WTC11 (cell line): ENCODE measurements around the gene RPL13A. TPM values are rescaled to one million over a fixed set of nuclear protein-coding genes. Genes with fewer than 3 reads are reported as not detected.

Experiments
- ATAC-seq: fragments of 200-7000 bp; cut with Tn5 transposase; 2 replicates; pipeline ENCODE4 v1.10.0; 2021; ENCODE audit warnings: mild to moderate bottlenecking, moderate library complexity
- CTCF ChIA-PET: fragments of 300-600 bp; sonication (Branson Sonifier 250); formaldehyde crosslinking; loops from one replicate; lab custom pipeline; 2021; ENCODE audit warnings: antibody characterized with exemption; lab: Charles Lee
- POLR2A ChIA-PET: fragments of 350-600 bp; sonication (Branson Sonifier 250); formaldehyde crosslinking; loops from one replicate; lab custom pipeline; 2021; ENCODE audit warnings: antibody characterized with exemption; lab: Charles Lee
- DNase-seq: peaks from one replicate; pipeline ENCODE4 v3.0.0; 2021; ENCODE audit warnings: low spot score
- H3K27ac Mint-ChIP-seq: 2 replicates; pipeline ENCODE4 v1.8.0; 2021; ENCODE audit warnings: mixed read lengths
- H3K27me3 Mint-ChIP-seq: 2 replicates; pipeline ENCODE4 v1.8.0; 2021; ENCODE audit warnings: low read depth, mild to moderate bottlenecking, moderate library complexity, mixed read lengths
- H3K36me3 Mint-ChIP-seq: 2 replicates; pipeline ENCODE4 v1.8.0; 2021; ENCODE audit warnings: mixed read lengths
- H3K4me1 Mint-ChIP-seq: 2 replicates; pipeline ENCODE4 v1.8.0; 2022; ENCODE audit warnings: mixed read lengths
- H3K4me3 Mint-ChIP-seq: 2 replicates; pipeline ENCODE4 v1.8.0; 2021; ENCODE audit warnings: mild to moderate bottlenecking, moderate library complexity, mixed read lengths
- H3K9me3 Mint-ChIP-seq: 2 replicates; pipeline ENCODE4 v1.8.0; 2021; ENCODE audit warnings: mixed read lengths
- CTCF ChIP-seq: fragments of 200-600 bp; IDR thresholded peaks from 2 replicates; pipeline ENCODE4 v1.8.0; 2022; ENCODE audit warnings: antibody characterized with exemption
- E2F1 ChIP-seq: sonication (generic); formaldehyde crosslinking; IDR thresholded peaks from 2 replicates; pipeline ENCODE4 v1.8.0; 2022; ENCODE audit warnings: mild to moderate bottlenecking, missing genetic modification reagents
- E2F5 ChIP-seq: sonication (generic); formaldehyde crosslinking; IDR thresholded peaks from 2 replicates; pipeline ENCODE4 v1.8.1; 2022; ENCODE audit warnings: mild to moderate bottlenecking, moderate library complexity, missing genetic modification reagents
- ELF4 ChIP-seq: sonication (generic); formaldehyde crosslinking; IDR thresholded peaks from 2 replicates; pipeline ENCODE4 v1.8.1; 2022; ENCODE audit warnings: low read depth, mild to moderate bottlenecking, moderate library complexity, missing genetic modification reagents
- IRF1 ChIP-seq: sonication (generic); formaldehyde crosslinking; IDR thresholded peaks from 2 replicates; pipeline ENCODE4 v1.8.0; 2023; ENCODE audit warnings: missing genetic modification reagents
- IRF2 ChIP-seq: sonication (generic); formaldehyde crosslinking; IDR thresholded peaks from 2 replicates; pipeline ENCODE4 v1.8.0; 2022; ENCODE audit warnings: low read depth, missing genetic modification reagents, borderline replicate concordance
- JAZF1 ChIP-seq: fragments of 250-450 bp; sonication (Bioruptor Pico); IDR thresholded peaks from 2 replicates; pipeline ENCODE4 v1.9.0; 2021; ENCODE audit warnings: moderate library complexity, mild to moderate bottlenecking, inconsistent platforms
- MAX ChIP-seq: sonication (generic); formaldehyde crosslinking; IDR thresholded peaks from 2 replicates; pipeline ENCODE4 v1.8.0; 2022; ENCODE audit warnings: mild to moderate bottlenecking, missing genetic modification reagents
- PRRX2 ChIP-seq: fragments of 250-450 bp; sonication (Bioruptor Pico); IDR thresholded peaks from 2 replicates; pipeline ENCODE4 v1.8.0; 2021; ENCODE audit warnings: mild to moderate bottlenecking
- SOX15 ChIP-seq: fragments of 250-450 bp; sonication (Bioruptor Pico); IDR thresholded peaks from 2 replicates; pipeline ENCODE4 v1.9.0; 2021; ENCODE audit warnings: mild to moderate bottlenecking
- SP1 ChIP-seq: sonication (generic); formaldehyde crosslinking; conservative IDR thresholded peaks from 2 replicates; pipeline ENCODE4 v1.8.1; 2022; ENCODE audit warnings: missing genetic modification reagents
- TEAD1 ChIP-seq: sonication (generic); formaldehyde crosslinking; IDR thresholded peaks from 2 replicates; pipeline ENCODE4 v1.8.0; 2022; ENCODE audit warnings: mild to moderate bottlenecking, missing genetic modification reagents
- TEAD4 ChIP-seq: sonication (generic); formaldehyde crosslinking; IDR thresholded peaks from 2 replicates; pipeline ENCODE4 v1.8.0; 2022; ENCODE audit warnings: mild to moderate bottlenecking, missing genetic modification reagents
- ZBTB43 ChIP-seq: sonication (generic); formaldehyde crosslinking; IDR thresholded peaks from 2 replicates; pipeline ENCODE4 v1.8.1; 2023; ENCODE audit warnings: mild to moderate bottlenecking, missing genetic modification reagents
- ZNF121 ChIP-seq: sonication (generic); formaldehyde crosslinking; IDR thresholded peaks from 2 replicates; pipeline ENCODE4 v1.8.0; 2023; ENCODE audit warnings: missing genetic modification reagents
- ZNF219 ChIP-seq: sonication (generic); formaldehyde crosslinking; IDR thresholded peaks from 2 replicates; pipeline ENCODE4 v1.8.0; 2023; ENCODE audit warnings: missing genetic modification reagents, mild to moderate bottlenecking, borderline replicate concordance
- total RNA-seq: library from RNA; stranded (reverse); gene quantifications from 3 replicates; pipeline ENCODE4 v1.2.3, GENCODE V29; 2021
- TF ChIP-seq, protein P1 (sequence below): sonication (generic); formaldehyde crosslinking; conservative IDR thresholded peaks from 2 replicates; pipeline ENCODE4 v1.8.1; 2022; ENCODE audit warnings: mild to moderate bottlenecking, missing genetic modification reagents

The RPL13A gene
- total RNA-seq, 1 experiment from 2014 or later: 3,861 TPM

- H3K27me3 Mint-ChIP-seq: peaks cover 50% of the 10 kb centered on the region
- ATAC-seq: peak; percentile 0
- peaks cover 6% of the 10 kb centered on the region for H3K36me3 Mint-ChIP-seq
- no peak for TF ChIP-seq ZNF219
- no peak for TF ChIP-seq MAX
- no peak for TF ChIP-seq ZBTB43 (CRISPR knock-in tag)
- TF ChIP-seq IRF1 (CRISPR knock-in tag): no peak
- no peak for TF ChIP-seq CTCF
- TF ChIP-seq TEAD1 (CRISPR knock-in tag): 0 out of 2 replicates have a peak, but pooled peaks have one; percentile 23
- TF ChIP-seq SOX15 (CRISPR knock-in tag): no peak
- H3K27ac Mint-ChIP-seq: peak overlapping the region; percentile 81; the same call in 1 of the 2 replicates
- no peaks in the 10 kb centered on the region for H3K9me3 Mint-ChIP-seq
- peaks cover 24% of the 10 kb centered on the region for H3K4me1 Mint-ChIP-seq
- H3K4me3 Mint-ChIP-seq: peak overlapping the region; percentile 63
- ChIA-PET CTCF (interaction anchor here (0.6 to 2.8 kb wide), 30 partner anchors 10 to 244 kb away, joined by 3 to 34 read pairs (median 7); partner anchors contain the start of genes ALDH16A1, DKKL1, GFY and PIH1D1), POLR2A (interaction anchor here (1.1 to 1.5 kb wide), 5 partner anchors 9 to 79 kb away, joined by 3 to 4 read pairs (median 3); partner anchors contain the start of genes DKKL1 and PIH1D1)
- peak; percentile 67 for DNase-seq
These were observed 45.1 kb upstream of the RPL13A start for GRCh38 chr19:49442354-49442753.

- ATAC-seq: peak; percentile 68
- Mint-ChIP-seq H3K9me3 (no peaks in the 10 kb centered on the region), H3K27me3 (peaks cover 45% of the 10 kb centered on the region), H3K4me3 (peak overlapping the region; percentile 63), H3K27ac (no peak overlapping the region), H3K4me1 (peaks cover 29% of the 10 kb centered on the region), H3K36me3 (peaks cover 6% of the 10 kb centered on the region)
- POLR2A ChIA-PET: interaction anchor here (1.1 to 1.5 kb wide), 5 partner anchors 9 to 80 kb away, joined by 3 to 4 read pairs (median 3); partner anchors contain the start of genes DKKL1 and PIH1D1
- peak; percentile 100 for DNase-seq
- CTCF ChIA-PET: interaction anchor here (0.6 to 2.8 kb wide), 29 partner anchors 10 to 244 kb away, joined by 3 to 34 read pairs (median 7); partner anchors contain the start of genes ALDH16A1, DKKL1, GFY and PIH1D1
- TF ChIP-seq, protein P1, sequence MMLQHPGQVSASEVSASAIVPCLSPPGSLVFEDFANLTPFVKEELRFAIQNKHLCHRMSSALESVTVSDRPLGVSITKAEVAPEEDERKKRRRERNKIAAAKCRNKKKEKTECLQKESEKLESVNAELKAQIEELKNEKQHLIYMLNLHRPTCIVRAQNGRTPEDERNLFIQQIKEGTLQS (CRISPR knock-in tag): no peak
- TF ChIP-seq E2F1 (CRISPR knock-in tag) (no peak), SP1 (CRISPR knock-in tag) (peak; percentile 61), JAZF1 (CRISPR knock-in tag) (no peak), ZBTB43 (CRISPR knock-in tag) (no peak), TEAD4 (no peak), E2F5 (0 out of 2 replicates have a peak, but pooled peaks have one; percentile 39), PRRX2 (no peak), ELF4 (CRISPR knock-in tag) (no peak), IRF2 (CRISPR knock-in tag) (no peak), TEAD1 (CRISPR knock-in tag) (no peak), ZNF121 (CRISPR knock-in tag) (no peak)
These were observed 44.5 kb upstream of the RPL13A start for GRCh38 chr19:49442771-49443365.
